WTC11 (cell line): ENCODE results near the gene MAST4.

ENCODE experiments used
- CREB1 ChIP-seq: sonication (generic); formaldehyde crosslinking; IDR thresholded peaks from 2 replicates; pipeline ENCODE4 v1.8.0; 2023; ENCODE audit warnings: mild to moderate bottlenecking, missing genetic modification reagents
- PRRX2 ChIP-seq: fragments of 250-450 bp; sonication (Bioruptor Pico); IDR thresholded peaks from 2 replicates; pipeline ENCODE4 v1.8.0; 2021; ENCODE audit warnings: mild to moderate bottlenecking
- TCF7 ChIP-seq: sonication (generic); formaldehyde crosslinking; IDR thresholded peaks from 2 replicates; pipeline ENCODE4 v1.8.0; 2022; ENCODE audit warnings: mild to moderate bottlenecking, low read depth, missing genetic modification reagents, moderate library complexity
- TF ChIP-seq, protein P1 (sequence below): fragments of 200-600 bp; IDR thresholded peaks from 2 replicates; pipeline ENCODE4 v1.8.0; 2022; ENCODE audit warnings: antibody characterized with exemption
- TF ChIP-seq, protein P2 (sequence below): sonication (generic); formaldehyde crosslinking; IDR thresholded peaks from 2 replicates; pipeline ENCODE4 v1.8.0; 2022; ENCODE audit warnings: mild to moderate bottlenecking, missing genetic modification reagents

GRCh38 chr5:66603881-66604280 is 7.7 kb downstream of the MAST4 start:
- no peak for TF ChIP-seq PRRX2 (CRISPR knock-in tag)
- no peak for TF ChIP-seq CREB1 (CRISPR knock-in tag)
- TF ChIP-seq, protein P1, sequence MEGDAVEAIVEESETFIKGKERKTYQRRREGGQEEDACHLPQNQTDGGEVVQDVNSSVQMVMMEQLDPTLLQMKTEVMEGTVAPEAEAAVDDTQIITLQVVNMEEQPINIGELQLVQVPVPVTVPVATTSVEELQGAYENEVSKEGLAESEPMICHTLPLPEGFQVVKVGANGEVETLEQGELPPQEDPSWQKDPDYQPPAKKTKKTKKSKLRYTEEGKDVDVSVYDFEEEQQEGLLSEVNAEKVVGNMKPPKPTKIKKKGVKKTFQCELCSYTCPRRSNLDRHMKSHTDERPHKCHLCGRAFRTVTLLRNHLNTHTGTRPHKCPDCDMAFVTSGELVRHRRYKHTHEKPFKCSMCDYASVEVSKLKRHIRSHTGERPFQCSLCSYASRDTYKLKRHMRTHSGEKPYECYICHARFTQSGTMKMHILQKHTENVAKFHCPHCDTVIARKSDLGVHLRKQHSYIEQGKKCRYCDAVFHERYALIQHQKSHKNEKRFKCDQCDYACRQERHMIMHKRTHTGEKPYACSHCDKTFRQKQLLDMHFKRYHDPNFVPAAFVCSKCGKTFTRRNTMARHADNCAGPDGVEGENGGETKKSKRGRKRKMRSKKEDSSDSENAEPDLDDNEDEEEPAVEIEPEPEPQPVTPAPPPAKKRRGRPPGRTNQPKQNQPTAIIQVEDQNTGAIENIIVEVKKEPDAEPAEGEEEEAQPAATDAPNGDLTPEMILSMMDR: no peak
- no peak for TF ChIP-seq TCF7 (CRISPR knock-in tag)
- TF ChIP-seq, protein P2, sequence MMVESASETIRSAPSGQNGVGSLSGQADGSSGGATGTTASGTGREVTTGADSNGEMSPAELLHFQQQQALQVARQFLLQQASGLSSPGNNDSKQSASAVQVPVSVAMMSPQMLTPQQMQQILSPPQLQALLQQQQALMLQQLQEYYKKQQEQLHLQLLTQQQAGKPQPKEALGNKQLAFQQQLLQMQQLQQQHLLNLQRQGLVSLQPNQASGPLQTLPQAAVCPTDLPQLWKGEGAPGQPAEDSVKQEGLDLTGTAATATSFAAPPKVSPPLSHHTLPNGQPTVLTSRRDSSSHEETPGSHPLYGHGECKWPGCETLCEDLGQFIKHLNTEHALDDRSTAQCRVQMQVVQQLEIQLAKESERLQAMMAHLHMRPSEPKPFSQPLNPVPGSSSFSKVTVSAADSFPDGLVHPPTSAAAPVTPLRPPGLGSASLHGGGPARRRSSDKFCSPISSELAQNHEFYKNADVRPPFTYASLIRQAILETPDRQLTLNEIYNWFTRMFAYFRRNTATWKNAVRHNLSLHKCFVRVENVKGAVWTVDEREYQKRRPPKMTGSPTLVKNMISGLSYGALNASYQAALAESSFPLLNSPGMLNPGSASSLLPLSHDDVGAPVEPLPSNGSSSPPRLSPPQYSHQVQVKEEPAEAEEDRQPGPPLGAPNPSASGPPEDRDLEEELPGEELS (CRISPR knock-in tag): no peak
